Smooth muscle cell (in vitro differentiated cells): ENCODE measurements around the gene OR4F15. TPM values are rescaled to one million over a fixed set of nuclear protein-coding genes. Genes with fewer than 3 reads are reported as not detected.
"Not testable (repeated sequence)": the region's sequence is repeated elsewhere in the genome, so short reads cannot be mapped to it uniquely, and the experiment has no call there.

Experiments
- DNase-seq: peaks from one replicate; lab custom pipeline; 2025; ENCODE audit not compliant: unreplicated experiment; lab: John Stamatoyannopoulos, UW
- H2AFZ ChIP-seq: fragments of 200-600 bp; sonication (generic); 2 replicates; pipeline ENCODE4 v1.6.0; 2016; ENCODE audit warnings: antibody characterized with exemption, low read depth, mild to moderate bottlenecking
- H3F3A ChIP-seq: fragments of 200-600 bp; sonication (generic); 2 replicates; pipeline ENCODE4 v1.6.0; 2017; ENCODE audit warnings: antibody characterized with exemption, low read depth
- H3K27ac ChIP-seq: fragments of 200-600 bp; sonication (generic); 2 replicates; pipeline ENCODE4 v1.5.1; 2016; ENCODE audit warnings: low read depth, mild to moderate bottlenecking
- H3K27me3 ChIP-seq: fragments of 200-600 bp; sonication (generic); 2 replicates; pipeline ENCODE4 v1.6.1; 2016; ENCODE audit warnings: low read depth, mild to moderate bottlenecking
- H3K36me3 ChIP-seq: fragments of 200-600 bp; sonication (generic); 2 replicates; pipeline ENCODE4 v1.5.1; 2016; ENCODE audit warnings: low read depth
- H3K4me1 ChIP-seq: fragments of 200-600 bp; sonication (generic); 2 replicates; pipeline ENCODE4 v1.5.1; 2016; ENCODE audit warnings: low read depth
- H3K4me2 ChIP-seq: fragments of 200-600 bp; sonication (generic); 2 replicates; pipeline ENCODE4 v1.6.0; 2016; ENCODE audit warnings: mild to moderate bottlenecking
- H3K4me3 ChIP-seq: fragments of 200-600 bp; sonication (generic); 2 replicates; pipeline ENCODE4 v1.5.1; 2016; ENCODE audit warnings: mild to moderate bottlenecking
- H3K79me2 ChIP-seq: fragments of 200-600 bp; sonication (generic); 2 replicates; pipeline ENCODE4 v1.6.0; 2016; ENCODE audit warnings: low read depth, mild to moderate bottlenecking
- H3K9ac ChIP-seq: fragments of 200-600 bp; sonication (generic); 2 replicates; pipeline ENCODE4 v1.6.0; 2016; ENCODE audit warnings: low read depth
- H3K9me3 ChIP-seq: fragments of 200-600 bp; sonication (generic); replicated peaks from 2 replicates; pipeline ENCODE4 v1.5.1; 2016; ENCODE audit warnings: low read depth
- H4K20me1 ChIP-seq: fragments of 200-600 bp; sonication (generic); 2 replicates; pipeline ENCODE4 v1.6.0; 2016; ENCODE audit warnings: low read depth
- WGBS: methylation state at CpG from one replicate; pipeline ENCODE4 v1.1.7; 2016; ENCODE audit warnings: low lambda C conversion rate; 5-methylcytosine and 5-hydroxymethylcytosine counted together
- polyA plus RNA-seq: library from polyadenylated mRNA; unstranded; fragments of >200 nt; fragmentation: Nextera tagmentation; extraction: Ambion mirVana; gene quantifications from 2 replicates; pipeline ENCODE4 v1.2.1, GENCODE V29; 2016
- total RNA-seq: library from RNA; depleted of rRNA; stranded (reverse); fragments of >200 nt; gene quantifications from 2 replicates; pipeline ENCODE4 v1.2.3, GENCODE V29; 2014
- TF ChIP-seq, protein P1 (sequence below): fragments of 200-600 bp; sonication (generic); IDR thresholded peaks from 2 replicates; pipeline ENCODE4 v1.5.1; 2017; ENCODE audit warnings: borderline replicate concordance, mild to moderate bottlenecking, antibody characterized with exemption; ENCODE audit not compliant: insufficient read depth, poor library complexity, severe bottlenecking

OR4F15 gene
- total and polyA plus RNA-seq, 2 experiments from 2014 or later: not detected

DNA sequence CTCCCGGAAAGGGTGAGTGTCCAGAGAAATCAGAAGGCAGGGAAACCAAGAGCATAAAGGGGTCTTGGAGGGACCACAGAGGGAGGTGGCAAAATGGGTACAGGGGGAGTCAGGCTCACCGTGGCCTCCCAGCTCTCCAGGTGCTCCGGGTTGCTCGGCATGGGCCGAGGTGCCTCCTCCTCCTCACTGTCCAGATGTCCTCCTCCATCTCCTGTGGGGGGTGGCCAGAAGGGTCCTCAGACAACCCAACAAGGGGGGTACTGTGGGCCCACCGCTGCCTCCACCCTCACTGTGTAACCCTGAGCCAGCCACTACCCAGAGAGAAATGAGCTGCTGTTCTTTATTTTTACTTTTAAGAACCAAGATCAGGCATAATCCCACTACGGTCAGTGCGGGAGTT lies 39.1 kb upstream of the OR4F15 start:
- H3K4me1 ChIP-seq: no peaks in the 10 kb centered on the region
- H3K9ac ChIP-seq: no peak overlapping the region
- no peaks in the 10 kb centered on the region for H4K20me1 ChIP-seq
- H3K27ac ChIP-seq: no peak overlapping the region
- TF ChIP-seq, protein P1, sequence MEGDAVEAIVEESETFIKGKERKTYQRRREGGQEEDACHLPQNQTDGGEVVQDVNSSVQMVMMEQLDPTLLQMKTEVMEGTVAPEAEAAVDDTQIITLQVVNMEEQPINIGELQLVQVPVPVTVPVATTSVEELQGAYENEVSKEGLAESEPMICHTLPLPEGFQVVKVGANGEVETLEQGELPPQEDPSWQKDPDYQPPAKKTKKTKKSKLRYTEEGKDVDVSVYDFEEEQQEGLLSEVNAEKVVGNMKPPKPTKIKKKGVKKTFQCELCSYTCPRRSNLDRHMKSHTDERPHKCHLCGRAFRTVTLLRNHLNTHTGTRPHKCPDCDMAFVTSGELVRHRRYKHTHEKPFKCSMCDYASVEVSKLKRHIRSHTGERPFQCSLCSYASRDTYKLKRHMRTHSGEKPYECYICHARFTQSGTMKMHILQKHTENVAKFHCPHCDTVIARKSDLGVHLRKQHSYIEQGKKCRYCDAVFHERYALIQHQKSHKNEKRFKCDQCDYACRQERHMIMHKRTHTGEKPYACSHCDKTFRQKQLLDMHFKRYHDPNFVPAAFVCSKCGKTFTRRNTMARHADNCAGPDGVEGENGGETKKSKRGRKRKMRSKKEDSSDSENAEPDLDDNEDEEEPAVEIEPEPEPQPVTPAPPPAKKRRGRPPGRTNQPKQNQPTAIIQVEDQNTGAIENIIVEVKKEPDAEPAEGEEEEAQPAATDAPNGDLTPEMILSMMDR: no peak
- no peaks in the 10 kb centered on the region for H3K27me3 ChIP-seq
- H3K9me3 ChIP-seq: no peaks in the 10 kb centered on the region
- no peak overlapping the region for H3K4me3 ChIP-seq
- no peaks in the 10 kb centered on the region for H3K79me2 ChIP-seq
- no peaks in the 10 kb centered on the region for H3F3A ChIP-seq
- DNase-seq: no peak
- no peak overlapping the region for H2AFZ ChIP-seq
- no peak overlapping the region for H3K4me2 ChIP-seq
- no peaks in the 10 kb centered on the region for H3K36me3 ChIP-seq
- WGBS: 93% methylated on average over 8 of the region's 8 CpGs

DNA sequence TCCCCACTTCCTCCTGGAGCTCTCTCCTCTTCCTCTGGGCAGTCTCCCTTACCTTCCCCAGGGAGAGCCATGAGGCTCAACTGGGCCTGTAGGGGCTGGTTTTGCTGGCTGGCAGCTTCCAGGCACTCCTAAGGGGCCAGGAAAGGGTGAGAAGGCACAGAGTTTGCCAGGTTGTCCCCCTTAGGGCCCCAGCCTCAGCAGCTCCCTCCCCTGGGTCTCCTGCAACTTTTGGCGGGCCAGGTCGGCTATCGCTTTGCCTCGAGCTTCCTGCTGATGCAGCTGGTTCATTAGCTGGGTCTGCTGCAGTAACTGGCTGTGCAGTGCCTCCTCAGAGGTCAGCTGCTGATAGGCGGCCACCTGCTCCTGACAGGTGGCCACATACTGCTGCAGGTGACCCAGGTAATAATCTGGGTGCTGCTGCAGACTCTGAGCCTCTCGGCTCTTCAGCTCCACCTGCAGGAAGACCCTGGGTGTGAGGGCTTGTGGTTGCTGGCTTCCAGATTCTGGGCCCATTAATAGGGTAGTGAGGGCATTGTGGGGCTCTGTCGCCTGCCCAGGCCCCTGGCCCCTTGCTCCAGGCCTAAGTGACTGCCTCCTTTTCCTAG lies 38.4 kb upstream of the OR4F15 start:
- no peaks in the 10 kb centered on the region for H4K20me1 ChIP-seq
- H3K9ac ChIP-seq: no peak overlapping the region
- 62% methylated on average over 7 of the region's 7 CpGs for WGBS
- H3K4me1 ChIP-seq: no peaks in the 10 kb centered on the region
- no peak overlapping the region for H2AFZ ChIP-seq
- no peaks in the 10 kb centered on the region for H3K27me3 ChIP-seq
- no peak overlapping the region for H3K27ac ChIP-seq
- H3F3A ChIP-seq: no peaks in the 10 kb centered on the region
- H3K36me3 ChIP-seq: no peaks in the 10 kb centered on the region
- DNase-seq: no peak
- TF ChIP-seq, protein P1: no peak
- no peaks in the 10 kb centered on the region for H3K9me3 ChIP-seq
- no peaks in the 10 kb centered on the region for H3K79me2 ChIP-seq
- H3K4me3 ChIP-seq: no peak overlapping the region
- H3K4me2 ChIP-seq: no peak overlapping the region

DNA sequence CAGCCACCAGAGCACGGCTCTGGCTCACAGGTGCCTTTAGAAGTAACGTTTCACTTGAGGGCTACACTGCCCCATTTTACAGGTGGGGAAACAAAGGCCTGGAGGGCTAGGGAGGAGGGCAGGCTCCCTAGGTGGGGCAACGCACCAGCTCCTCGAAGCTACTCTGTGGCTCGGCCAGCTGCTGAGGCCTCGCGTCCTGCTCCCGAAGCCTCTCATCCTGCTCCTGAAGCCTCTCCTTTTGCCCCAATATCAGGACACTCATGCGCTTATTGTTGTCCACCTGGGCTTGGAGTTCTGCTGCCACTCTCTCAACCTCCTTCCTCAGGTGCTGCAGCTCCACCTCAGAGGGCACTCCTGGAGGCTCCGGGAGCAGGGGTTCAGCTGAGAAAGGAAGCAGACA lies 36.9 kb upstream of the OR4F15 start:
- Histone ChIP-seq H3K4me1 (no peaks in the 10 kb centered on the region), H3K27ac (no peak overlapping the region), H3K4me3 (no peak overlapping the region), H3K36me3 (no peaks in the 10 kb centered on the region), H3K9me3 (no peaks in the 10 kb centered on the region), H3K9ac (no peak overlapping the region), H3F3A (no peaks in the 10 kb centered on the region), H2AFZ (no peak overlapping the region), H4K20me1 (no peaks in the 10 kb centered on the region), H3K27me3 (no peaks in the 10 kb centered on the region), H3K4me2 (no peak overlapping the region), H3K79me2 (no peaks in the 10 kb centered on the region)
- TF ChIP-seq, protein P1: no peak
- DNase-seq: no peak
- 94% methylated on average over 10 of the region's 10 CpGs for WGBS

DNA sequence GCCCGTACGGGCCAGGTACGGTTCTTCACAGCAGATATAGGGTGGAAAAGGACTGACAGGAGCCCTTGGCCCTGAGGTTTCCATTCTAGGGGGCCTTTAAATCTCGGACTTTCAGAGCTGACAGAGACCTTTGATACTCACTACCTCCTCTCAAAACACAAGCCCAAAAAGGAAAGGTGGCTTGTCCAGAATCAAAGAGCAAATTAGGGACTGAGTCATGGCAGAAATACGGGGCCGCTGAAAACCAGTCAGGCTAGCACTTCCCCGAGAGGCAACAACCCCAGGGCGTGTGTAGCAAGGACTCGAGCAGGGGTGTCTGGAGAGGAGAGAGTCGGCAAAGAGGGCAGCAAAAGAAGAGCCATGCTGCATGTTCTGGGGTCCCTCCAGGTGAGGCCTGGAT lies 33.4 kb upstream of the OR4F15 start:
- H4K20me1 ChIP-seq, H3K27me3 ChIP-seq, H3K4me3 ChIP-seq, DNase-seq, H3K79me2 ChIP-seq, H3F3A ChIP-seq, H3K4me2 ChIP-seq, H3K36me3 ChIP-seq, H3K9ac ChIP-seq, H2AFZ ChIP-seq, H3K9me3 ChIP-seq, H3K27ac ChIP-seq, H3K4me1 ChIP-seq: not testable (repeated sequence)
- WGBS: 77% methylated on average over 10 of the region's 10 CpGs

DNA sequence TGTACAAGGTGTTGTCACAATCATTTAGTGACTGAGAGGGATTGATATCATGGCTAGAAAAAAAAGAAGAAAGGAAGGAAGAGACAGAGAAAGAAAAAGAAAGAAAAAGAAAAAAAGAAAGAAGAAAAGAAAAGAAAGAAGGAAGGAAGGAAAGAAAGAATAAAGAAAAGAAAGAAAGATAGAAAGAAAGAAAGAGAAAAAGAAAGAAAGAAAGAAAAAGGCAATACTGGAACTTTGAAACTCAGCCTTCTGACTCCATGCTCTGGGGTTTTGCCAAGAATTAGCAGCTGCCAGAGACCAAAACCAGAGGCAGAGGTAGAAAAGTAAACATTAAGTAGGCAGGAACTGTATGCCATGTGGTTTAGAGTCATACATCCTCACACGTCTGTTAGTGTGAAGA lies 31.8 kb upstream of the OR4F15 start:
- not testable (repeated sequence) for H4K20me1 ChIP-seq, H3K27ac ChIP-seq, DNase-seq, H3K4me3 ChIP-seq, H3K4me1 ChIP-seq, H2AFZ ChIP-seq, H3K79me2 ChIP-seq, H3K4me2 ChIP-seq, H3K36me3 ChIP-seq, H3K9me3 ChIP-seq, H3K9ac ChIP-seq, H3F3A ChIP-seq
- peaks cover 15% of the 10 kb centered on the region for H3K27me3 ChIP-seq
- 21% methylated on average over 1 of the region's 1 CpG for WGBS
